HEK293 (cell line): Measurements from ENCODE around the gene FAM227B.
"Not testable (repeated sequence)": the region's sequence is repeated elsewhere in the genome, so short reads cannot be mapped to it uniquely, and the experiment has no call there.

ENCODE experiments used
- CTCF ChIA-PET: fragments of 350-600 bp; formaldehyde crosslinking; extraction: SDS; loops from one replicate; lab custom pipeline; 2021; ENCODE audit warnings: antibody characterized with exemption; lab: Yijun Ruan, JAX
- POLR2A ChIA-PET: fragments of 300-600 bp; formaldehyde crosslinking; extraction: SDS; loops from one replicate; lab custom pipeline; 2020; ENCODE audit warnings: antibody characterized with exemption, inconsistent platforms; lab: Yijun Ruan, JAX
- H3K27ac ChIP-seq: fragments of 200-500 bp; sonication (Bioruptor generic); 2 replicates; pipeline ENCODE4 v1.5.1; 2014; ENCODE audit warnings: low read depth, low read length, control low read depth, inconsistent platforms; ENCODE audit errors: extremely low read depth
- H3K36me3 ChIP-seq, 2 experiments: fragments of 200-500 bp in 1 of 2; sonication (Bioruptor generic) in 1 of 2; 1 replicate in 1 of 2; 2 replicates in 1 of 2; pipeline ENCODE4 v1.5.1; 2014 to 2017; ENCODE audit warnings: inconsistent platforms in 2 of 2, low read length in 2 of 2; ENCODE audit not compliant: control insufficient read depth in 2 of 2, insufficient read depth in 1 of 2
- H3K4me1 ChIP-seq: fragments of 200-500 bp; sonication (Bioruptor generic); 2 replicates; pipeline ENCODE4 v1.5.1; 2014; ENCODE audit warnings: mild to moderate bottlenecking, low read length, inconsistent platforms; ENCODE audit not compliant: control insufficient read depth, insufficient read depth
- H3K4me3 ChIP-seq: 2 replicates; pipeline ENCODE4 v1.5.1; 2011; ENCODE audit warnings: low read depth, mild to moderate bottlenecking, control low read depth, low read length, moderate library complexity
- H3K9me3 ChIP-seq: fragments of 200-500 bp; sonication (Bioruptor generic); 2 replicates; pipeline ENCODE4 v1.5.1; 2014; ENCODE audit warnings: low read depth, low read length, inconsistent platforms; ENCODE audit not compliant: control insufficient read depth, insufficient read depth
- RBAK ChIP-seq: fragments of 450-650 bp; formaldehyde crosslinking; IDR thresholded peaks from 2 replicates; pipeline ENCODE4 v1.5.1; 2016; ENCODE audit warnings: missing biosample characterization, missing genetic modification characterization
- ZNF114 ChIP-seq: fragments of 450-650 bp; formaldehyde crosslinking; IDR thresholded peaks from 2 replicates; pipeline ENCODE4 v1.5.0; 2017; ENCODE audit warnings: missing biosample characterization, missing genetic modification characterization
- ZNF175 ChIP-seq: fragments of 450-650 bp; formaldehyde crosslinking; IDR thresholded peaks from 2 replicates; pipeline ENCODE4 v1.5.1; 2016; ENCODE audit warnings: missing biosample characterization, missing genetic modification characterization
- ZNF221 ChIP-seq: fragments of 450-650 bp; formaldehyde crosslinking; IDR thresholded peaks from 2 replicates; pipeline ENCODE4 v1.5.1; 2017; ENCODE audit warnings: missing biosample characterization, missing genetic modification characterization, borderline replicate concordance
- ZNF239 ChIP-seq: fragments of 450-650 bp; formaldehyde crosslinking; IDR thresholded peaks from 2 replicates; pipeline ENCODE4 v1.5.1; 2016; ENCODE audit warnings: missing biosample characterization, missing genetic modification characterization
- ZNF311 ChIP-seq: fragments of 450-650 bp; formaldehyde crosslinking; IDR thresholded peaks from 2 replicates; pipeline ENCODE4 v1.5.1; 2017; ENCODE audit warnings: missing biosample characterization, missing genetic modification characterization, borderline replicate concordance
- ZNF335 ChIP-seq: fragments of 450-650 bp; formaldehyde crosslinking; conservative IDR thresholded peaks from 2 replicates; pipeline ENCODE4 v1.5.1; 2016; ENCODE audit warnings: missing biosample characterization, missing genetic modification characterization
- ZNF366 ChIP-seq: fragments of 450-650 bp; formaldehyde crosslinking; conservative IDR thresholded peaks from 2 replicates; pipeline ENCODE4 v1.5.1; 2016; ENCODE audit warnings: missing biosample characterization, missing genetic modification characterization
- ZNF521 ChIP-seq: fragments of 450-650 bp; formaldehyde crosslinking; IDR thresholded peaks from 2 replicates; pipeline ENCODE4 v1.5.1; 2017; ENCODE audit warnings: missing biosample characterization, mild to moderate bottlenecking, missing genetic modification characterization
- ZNF558 ChIP-seq: fragments of 450-650 bp; formaldehyde crosslinking; IDR thresholded peaks from 2 replicates; pipeline ENCODE4 v1.5.1; 2016; ENCODE audit warnings: missing biosample characterization, missing genetic modification characterization
- ZNF776 ChIP-seq: fragments of 450-650 bp; formaldehyde crosslinking; IDR thresholded peaks from 2 replicates; pipeline ENCODE4 v1.5.0; 2017; ENCODE audit warnings: missing biosample characterization, missing genetic modification characterization, borderline replicate concordance
- TF ChIP-seq, protein P1 (sequence below): fragments of 450-650 bp; formaldehyde crosslinking; IDR thresholded peaks from 2 replicates; pipeline ENCODE4 v1.5.1; 2016; ENCODE audit warnings: missing biosample characterization, missing genetic modification characterization
- TF ChIP-seq, protein P2 (sequence below): fragments of 450-650 bp; formaldehyde crosslinking; IDR thresholded peaks from 2 replicates; pipeline ENCODE4 v1.5.1; 2016; ENCODE audit warnings: missing biosample characterization, missing genetic modification characterization
- TF ChIP-seq, protein P3 (sequence below): fragments of 450-650 bp; formaldehyde crosslinking; IDR thresholded peaks from 2 replicates; pipeline ENCODE4 v1.5.1; 2016; ENCODE audit warnings: missing biosample characterization, missing genetic modification characterization
- TF ChIP-seq, protein P4 (sequence below): fragments of 450-650 bp; formaldehyde crosslinking; IDR thresholded peaks from 2 replicates; pipeline ENCODE4 v1.5.1; 2016; ENCODE audit warnings: missing biosample characterization, missing genetic modification characterization
- TF ChIP-seq, protein P5 (sequence below): fragments of 450-650 bp; formaldehyde crosslinking; IDR thresholded peaks from 2 replicates; pipeline ENCODE4 v1.5.1; 2016; ENCODE audit warnings: missing biosample characterization, missing genetic modification characterization
- TF ChIP-seq, protein P6 (sequence below): fragments of 450-650 bp; formaldehyde crosslinking; IDR thresholded peaks from 2 replicates; pipeline ENCODE4 v1.5.1; 2017; ENCODE audit warnings: missing biosample characterization, missing genetic modification characterization

FAM227B gene

DNA sequence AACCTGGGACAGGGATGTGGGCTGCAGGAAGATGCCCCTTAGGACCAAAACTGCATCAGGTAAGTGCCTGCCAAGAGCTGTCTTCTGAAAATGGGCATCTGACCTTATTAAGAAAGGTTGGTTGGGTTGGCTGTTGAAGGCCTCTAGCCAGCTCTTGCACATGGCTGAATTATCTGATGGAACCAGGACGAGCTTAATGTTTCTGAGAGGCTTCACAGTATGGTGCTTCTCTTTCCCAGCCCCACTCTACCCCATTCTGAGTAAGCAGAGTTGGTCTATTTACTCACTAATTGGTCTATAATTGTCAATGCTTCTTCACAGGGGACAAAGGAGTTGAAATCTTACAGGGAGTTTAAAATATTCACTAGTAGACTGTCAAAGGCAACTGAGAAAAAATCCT is 48.7 kb upstream of the FAM227B start:
- no peaks in the 10 kb centered on the region for H3K4me1 ChIP-seq
- CTCF ChIA-PET, result no interaction called here
- no peaks in the 10 kb centered on the region for H3K36me3 ChIP-seq
- no peak overlapping the region for H3K4me3 ChIP-seq
- POLR2A ChIA-PET, result no interaction called here
- H3K27ac ChIP-seq, result no peak overlapping the region
- H3K9me3 ChIP-seq, result no peaks in the 10 kb centered on the region
- TF ChIP-seq, protein P1, sequence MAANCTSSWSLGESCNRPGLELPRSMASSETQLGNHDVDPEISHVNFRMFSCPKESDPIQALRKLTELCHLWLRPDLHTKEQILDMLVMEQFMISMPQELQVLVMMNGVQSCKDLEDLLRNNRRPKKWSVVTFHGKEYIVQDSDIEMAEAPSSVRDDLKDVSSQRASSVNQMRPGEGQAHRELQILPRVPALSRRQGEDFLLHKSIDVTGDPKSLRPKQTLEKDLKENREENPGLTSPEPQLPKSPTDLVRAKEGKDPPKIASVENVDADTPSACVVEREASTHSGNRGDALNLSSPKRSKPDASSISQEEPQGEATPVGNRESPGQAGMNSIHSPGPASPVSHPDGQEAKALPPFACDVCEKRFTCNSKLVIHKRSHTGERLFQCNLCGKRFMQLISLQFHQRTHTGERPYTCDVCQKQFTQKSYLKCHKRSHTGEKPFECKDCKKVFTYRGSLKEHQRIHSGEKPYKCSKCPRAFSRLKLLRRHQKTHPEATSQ (tag by site-specific recombination), result no peak
- TF ChIP-seq ZNF521, result no peak
- TF ChIP-seq, protein P2, sequence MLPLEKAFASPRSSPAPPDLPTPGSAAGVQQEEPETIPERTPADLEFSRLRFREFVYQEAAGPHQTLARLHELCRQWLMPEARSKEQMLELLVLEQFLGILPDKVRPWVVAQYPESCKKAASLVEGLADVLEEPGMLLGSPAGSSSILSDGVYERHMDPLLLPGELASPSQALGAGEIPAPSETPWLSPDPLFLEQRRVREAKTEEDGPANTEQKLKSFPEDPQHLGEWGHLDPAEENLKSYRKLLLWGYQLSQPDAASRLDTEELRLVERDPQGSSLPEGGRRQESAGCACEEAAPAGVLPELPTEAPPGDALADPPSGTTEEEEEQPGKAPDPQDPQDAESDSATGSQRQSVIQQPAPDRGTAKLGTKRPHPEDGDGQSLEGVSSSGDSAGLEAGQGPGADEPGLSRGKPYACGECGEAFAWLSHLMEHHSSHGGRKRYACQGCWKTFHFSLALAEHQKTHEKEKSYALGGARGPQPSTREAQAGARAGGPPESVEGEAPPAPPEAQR (tag by site-specific recombination), result no peak
- no peak for TF ChIP-seq RBAK (tag by site-specific recombination)
- TF ChIP-seq, protein P3, sequence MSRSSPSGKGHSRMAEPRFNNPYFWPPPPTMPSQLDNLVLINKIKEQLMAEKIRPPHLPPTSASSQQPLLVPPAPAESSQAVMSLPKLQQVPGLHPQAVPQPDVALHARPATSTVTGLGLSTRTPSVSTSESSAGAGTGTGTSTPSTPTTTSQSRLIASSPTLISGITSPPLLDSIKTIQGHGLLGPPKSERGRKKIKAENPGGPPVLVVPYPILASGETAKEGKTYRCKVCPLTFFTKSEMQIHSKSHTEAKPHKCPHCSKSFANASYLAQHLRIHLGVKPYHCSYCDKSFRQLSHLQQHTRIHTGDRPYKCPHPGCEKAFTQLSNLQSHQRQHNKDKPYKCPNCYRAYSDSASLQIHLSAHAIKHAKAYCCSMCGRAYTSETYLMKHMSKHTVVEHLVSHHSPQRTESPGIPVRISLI, result no peak
- TF ChIP-seq, protein P4, sequence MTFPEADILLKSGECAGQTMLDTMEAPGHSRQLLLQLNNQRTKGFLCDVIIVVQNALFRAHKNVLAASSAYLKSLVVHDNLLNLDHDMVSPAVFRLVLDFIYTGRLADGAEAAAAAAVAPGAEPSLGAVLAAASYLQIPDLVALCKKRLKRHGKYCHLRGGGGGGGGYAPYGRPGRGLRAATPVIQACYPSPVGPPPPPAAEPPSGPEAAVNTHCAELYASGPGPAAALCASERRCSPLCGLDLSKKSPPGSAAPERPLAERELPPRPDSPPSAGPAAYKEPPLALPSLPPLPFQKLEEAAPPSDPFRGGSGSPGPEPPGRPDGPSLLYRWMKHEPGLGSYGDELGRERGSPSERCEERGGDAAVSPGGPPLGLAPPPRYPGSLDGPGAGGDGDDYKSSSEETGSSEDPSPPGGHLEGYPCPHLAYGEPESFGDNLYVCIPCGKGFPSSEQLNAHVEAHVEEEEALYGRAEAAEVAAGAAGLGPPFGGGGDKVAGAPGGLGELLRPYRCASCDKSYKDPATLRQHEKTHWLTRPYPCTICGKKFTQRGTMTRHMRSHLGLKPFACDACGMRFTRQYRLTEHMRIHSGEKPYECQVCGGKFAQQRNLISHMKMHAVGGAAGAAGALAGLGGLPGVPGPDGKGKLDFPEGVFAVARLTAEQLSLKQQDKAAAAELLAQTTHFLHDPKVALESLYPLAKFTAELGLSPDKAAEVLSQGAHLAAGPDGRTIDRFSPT (tag by site-specific recombination), result no peak
- TF ChIP-seq, protein P5, sequence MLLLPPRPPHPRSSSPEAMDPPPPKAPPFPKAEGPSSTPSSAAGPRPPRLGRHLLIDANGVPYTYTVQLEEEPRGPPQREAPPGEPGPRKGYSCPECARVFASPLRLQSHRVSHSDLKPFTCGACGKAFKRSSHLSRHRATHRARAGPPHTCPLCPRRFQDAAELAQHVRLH, result no peak
- TF ChIP-seq ZNF776 (tag by site-specific recombination), result no peak
- TF ChIP-seq ZNF175 (tag by site-specific recombination), result no peak
- TF ChIP-seq ZNF221, result no peak
- TF ChIP-seq, protein P6, sequence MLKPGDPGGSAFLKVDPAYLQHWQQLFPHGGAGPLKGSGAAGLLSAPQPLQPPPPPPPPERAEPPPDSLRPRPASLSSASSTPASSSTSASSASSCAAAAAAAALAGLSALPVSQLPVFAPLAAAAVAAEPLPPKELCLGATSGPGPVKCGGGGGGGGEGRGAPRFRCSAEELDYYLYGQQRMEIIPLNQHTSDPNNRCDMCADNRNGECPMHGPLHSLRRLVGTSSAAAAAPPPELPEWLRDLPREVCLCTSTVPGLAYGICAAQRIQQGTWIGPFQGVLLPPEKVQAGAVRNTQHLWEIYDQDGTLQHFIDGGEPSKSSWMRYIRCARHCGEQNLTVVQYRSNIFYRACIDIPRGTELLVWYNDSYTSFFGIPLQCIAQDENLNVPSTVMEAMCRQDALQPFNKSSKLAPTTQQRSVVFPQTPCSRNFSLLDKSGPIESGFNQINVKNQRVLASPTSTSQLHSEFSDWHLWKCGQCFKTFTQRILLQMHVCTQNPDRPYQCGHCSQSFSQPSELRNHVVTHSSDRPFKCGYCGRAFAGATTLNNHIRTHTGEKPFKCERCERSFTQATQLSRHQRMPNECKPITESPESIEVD (tag by site-specific recombination), result no peak
- TF ChIP-seq ZNF558 (tag by site-specific recombination), result no peak
- TF ChIP-seq ZNF239, result no peak
- TF ChIP-seq ZNF335 (tag by site-specific recombination), result no peak
- TF ChIP-seq ZNF114 (tag by site-specific recombination), result no peak
- TF ChIP-seq ZNF366 (tag by site-specific recombination), result no peak
- no peak for TF ChIP-seq ZNF311 (tag by site-specific recombination)

DNA sequence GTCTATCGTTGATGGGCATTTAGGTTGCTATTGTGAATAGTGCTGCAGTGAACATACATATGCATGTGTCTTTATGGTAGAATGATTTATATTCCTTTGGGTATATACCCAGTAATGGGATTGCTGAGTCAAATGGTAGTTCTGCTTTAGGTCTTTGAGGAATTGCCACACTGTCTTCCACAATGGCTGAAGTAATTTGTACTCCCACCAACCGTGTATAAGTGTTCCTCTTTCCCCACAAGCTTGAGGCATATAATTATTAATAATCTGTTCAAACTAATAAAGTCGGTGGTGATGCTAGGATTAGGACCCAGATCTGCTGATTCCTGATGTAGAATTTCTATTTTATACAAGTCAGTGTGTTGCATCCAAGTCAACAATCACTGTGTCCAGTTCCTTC is 45.9 kb upstream of the FAM227B start:
- H3K36me3 ChIP-seq, POLR2A ChIA-PET, H3K4me3 ChIP-seq, CTCF ChIA-PET, H3K4me1 ChIP-seq, H3K9me3 ChIP-seq, H3K27ac ChIP-seq: not testable (repeated sequence)
